NCI-H774 (cell line): ENCODE measurements around the gene CMTM5.
"Not testable (repeated sequence)": the region's sequence is repeated elsewhere in the genome, so short reads cannot be mapped to it uniquely, and the experiment has no call there.

Experiments used
- DNase-seq: peaks from one replicate; lab custom pipeline; 2025; lab: John Stamatoyannopoulos, UW

CMTM5 gene

GRCh38 chr14:23378612-23379220 is 1.9 kb downstream of the CMTM5 start:
- no peak for DNase-seq

- DNase-seq: peak; percentile 42
These were observed 2.7 kb downstream of the CMTM5 start for GRCh38 chr14:23379366-23380196.

- DNase-seq: no peak
These were observed 3.5 kb downstream of the CMTM5 start for GRCh38 chr14:23380197-23380914.

- DNase-seq: no peak
These were observed 4.1 kb downstream of the CMTM5 start for GRCh38 chr14:23380976-23381375.

GRCh38 chr14:23381871-23382270 is 5.0 kb downstream of the CMTM5 start:
- DNase-seq: no peak

GRCh38 chr14:23382276-23382675 is 5.4 kb downstream of the CMTM5 start:
- no peak for DNase-seq

- no peak for DNase-seq
These were observed 6.0 kb downstream of the CMTM5 start for GRCh38 chr14:23382731-23383440.

- DNase-seq: no peak
These were observed 7.7 kb downstream of the CMTM5 start for GRCh38 chr14:23384364-23385080.

- no peak for DNase-seq
These were observed 8.4 kb downstream of the CMTM5 start for GRCh38 chr14:23385244-23385641.

GRCh38 chr14:23385642-23386265 is 8.9 kb downstream of the CMTM5 start:
- DNase-seq: no peak

- not testable (repeated sequence) for DNase-seq
These were observed 9.4 kb downstream of the CMTM5 start for GRCh38 chr14:23386266-23386657.

GRCh38 chr14:23386999-23387398 is 10.2 kb downstream of the CMTM5 start:
- no peak for DNase-seq

GRCh38 chr14:23387916-23388882 is 11.4 kb downstream of the CMTM5 start:
- DNase-seq: no peak

- DNase-seq: no peak
These were observed 12.2 kb downstream of the CMTM5 start for GRCh38 chr14:23388996-23389395.

- DNase-seq: no peak
These were observed 12.6 kb downstream of the CMTM5 start for GRCh38 chr14:23389396-23389795.

- DNase-seq: not testable (repeated sequence)
These were observed 13.0 kb downstream of the CMTM5 start for GRCh38 chr14:23389871-23390270.

GRCh38 chr14:23392613-23393012 is 15.8 kb downstream of the CMTM5 start:
- DNase-seq: no peak

- no peak for DNase-seq
These were observed 19.3 kb downstream of the CMTM5 start for GRCh38 chr14:23396126-23396525.

- DNase-seq: no peak
These were observed 20.0 kb downstream of the CMTM5 start for GRCh38 chr14:23396781-23397407.
